CD4-positive, alpha-beta memory T cell (primary cell): ENCODE data around the gene WFDC10B. TPM values are rescaled to one million over a fixed set of nuclear protein-coding genes. Genes with fewer than 3 reads are reported as not detected.
"Not testable (repeated sequence)": the region's sequence is repeated elsewhere in the genome, so short reads cannot be mapped to it uniquely, and the experiment has no call there.

Experiments used
- CTCF ChIA-PET: fragments of 350-600 bp; sonication (Branson Sonifier 250); formaldehyde crosslinking; loops from one replicate; lab custom pipeline; 2021; ENCODE audit warnings: inconsistent platforms; ENCODE audit not compliant: partially characterized antibody; lab: Charles Lee
- POLR2A ChIA-PET: fragments of 350-600 bp; sonication (Branson Sonifier 250); formaldehyde crosslinking; loops from one replicate; lab custom pipeline; 2021; ENCODE audit not compliant: partially characterized antibody; lab: Charles Lee
- DNase-seq, 5 donors: peaks; one replicate each; pipeline versions ENCODE4 v3.0.0 to v3.0.0-alpha.2; 2020 to 2022; ENCODE audit warnings: mixed read lengths in 1 of 5
- H3K27ac ChIP-seq: one replicate; pipeline ENCODE4 v1.7.0; 2013; ENCODE audit warnings: low read depth, low read length
- H3K27me3 ChIP-seq: 2 replicates; pipeline ENCODE4 v1.7.0; 2013; ENCODE audit warnings: mild to moderate bottlenecking, low read length, moderate library complexity; ENCODE audit not compliant: insufficient read depth
- H3K36me3 ChIP-seq: 2 replicates; pipeline ENCODE4 v1.7.0; 2013; ENCODE audit warnings: mild to moderate bottlenecking, low read length, moderate library complexity; ENCODE audit not compliant: insufficient read depth
- H3K4me1 ChIP-seq: 2 replicates; pipeline ENCODE4 v1.7.0; 2013; ENCODE audit warnings: mild to moderate bottlenecking, low read length, moderate library complexity; ENCODE audit not compliant: insufficient read depth
- H3K4me3 ChIP-seq, 2 donors: one replicate each; pipeline ENCODE4 v1.7.0; 2013; ENCODE audit warnings: low read length in 2 of 2, mild to moderate bottlenecking in 1 of 2
- H3K9me3 ChIP-seq, 2 donors: one replicate each; pipeline ENCODE4 v1.7.0; 2013; ENCODE audit warnings: low read length in 2 of 2, control low read depth in 1 of 2; ENCODE audit not compliant: control insufficient read depth in 1 of 2
- H3K27ac Mint-ChIP-seq, 7 donors: one replicate each; pipeline ENCODE4 v1.8.0; 2020 to 2021; ENCODE audit warnings: mixed read lengths in 7 of 7, mild to moderate bottlenecking in 6 of 7, inconsistent platforms in 3 of 7, moderate library complexity in 3 of 7
- H3K27me3 Mint-ChIP-seq, 2 donors: one replicate each; pipeline ENCODE4 v1.8.0; 2020 to 2021; ENCODE audit warnings: mixed read lengths in 2 of 2
- H3K36me3 Mint-ChIP-seq, 2 donors: one replicate each; pipeline ENCODE4 v1.8.0; 2020 to 2021; ENCODE audit warnings: mixed read lengths in 2 of 2, inconsistent platforms in 1 of 2, mild to moderate bottlenecking in 1 of 2
- H3K4me1 Mint-ChIP-seq, 4 donors: one replicate each; pipeline ENCODE4 v1.8.0; 2020 to 2021; ENCODE audit warnings: mixed read lengths in 4 of 4, mild to moderate bottlenecking in 1 of 4
- H3K4me3 Mint-ChIP-seq, 8 donors: one replicate each; pipeline ENCODE4 v1.8.0; 2020 to 2021; ENCODE audit warnings: mixed read lengths in 8 of 8, mild to moderate bottlenecking in 7 of 8, moderate library complexity in 6 of 8, inconsistent platforms in 3 of 8
- H3K9me3 Mint-ChIP-seq, 8 donors: one replicate each; pipeline ENCODE4 v1.8.0; 2020 to 2021; ENCODE audit warnings: mixed read lengths in 8 of 8, mild to moderate bottlenecking in 5 of 8, inconsistent platforms in 3 of 8, moderate library complexity in 1 of 8
- intact Hi-C: fragments of 100-400 bp; cut with micrococcal nuclease; formaldehyde crosslinking; loops from one replicate; pipeline ENCODE4 v1.15.1; 2023
- polyA plus RNA-seq, 2 donors: library from polyadenylated mRNA; unstranded; fragments of 300-500 nt; fragmentation: Illumina TruSeq; gene quantifications; one replicate each; pipeline ENCODE4 v1.2.3, GENCODE V29; 2021
- total RNA-seq, 2 experiments: library from RNA; stranded (reverse); gene quantifications; one replicate each; pipeline ENCODE4 v1.2.3, GENCODE V29; 2021

Gene WFDC10B
- total and polyA plus RNA-seq, 4 experiments from 2014 or later: not detected

DNA sequence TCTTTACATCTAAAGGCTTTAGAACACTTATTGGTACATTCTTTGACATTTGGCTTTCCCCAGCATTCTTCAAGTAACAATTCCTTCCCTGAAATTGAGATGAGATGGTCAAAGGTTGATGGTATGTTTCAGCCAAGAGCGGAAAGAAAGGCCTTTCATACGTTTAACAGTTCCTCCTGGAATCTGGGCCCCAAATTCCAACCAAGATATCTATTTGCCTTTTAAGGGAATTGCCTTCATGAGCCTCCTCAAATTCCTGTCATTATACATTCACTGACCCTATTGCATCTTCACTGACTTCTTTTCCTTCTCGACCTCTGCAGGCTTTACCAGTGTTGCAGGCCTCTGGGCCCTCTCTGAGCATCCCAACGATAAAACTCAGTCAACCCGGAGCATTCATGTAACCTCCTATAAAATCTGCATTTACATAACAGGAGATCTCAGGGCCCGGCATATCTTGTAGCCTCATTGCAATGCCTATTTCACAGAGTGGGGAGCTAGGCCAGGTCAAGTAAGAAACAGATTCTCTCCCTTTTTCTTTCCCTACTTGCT, 55.4 kb downstream of the WFDC10B start:
- Histone ChIP-seq H3K4me1 (no peaks in the 10 kb centered on the region), H3K4me3 (no peak overlapping the region), H3K36me3 (no peaks in the 10 kb centered on the region), H3K27ac (no peak overlapping the region), H3K9me3 (no peaks in the 10 kb centered on the region), H3K27me3 (no peaks in the 10 kb centered on the region)
- Mint-ChIP-seq H3K36me3 (no peaks in the 10 kb centered on the region), H3K9me3 (peaks cover 0 to 12% (median 0%) of the 10 kb centered on the region in 8 donors), H3K27me3 (peaks cover 4 to 18% of the 10 kb centered on the region in 2 donors), H3K4me3 (no peak overlapping the region), H3K4me1 (no peaks in the 10 kb centered on the region), H3K27ac (no peak overlapping the region)
- CTCF ChIA-PET: no interaction called here
- POLR2A ChIA-PET: no interaction called here
- intact Hi-C loops: no loop called here
- no peak for DNase-seq

DNA sequence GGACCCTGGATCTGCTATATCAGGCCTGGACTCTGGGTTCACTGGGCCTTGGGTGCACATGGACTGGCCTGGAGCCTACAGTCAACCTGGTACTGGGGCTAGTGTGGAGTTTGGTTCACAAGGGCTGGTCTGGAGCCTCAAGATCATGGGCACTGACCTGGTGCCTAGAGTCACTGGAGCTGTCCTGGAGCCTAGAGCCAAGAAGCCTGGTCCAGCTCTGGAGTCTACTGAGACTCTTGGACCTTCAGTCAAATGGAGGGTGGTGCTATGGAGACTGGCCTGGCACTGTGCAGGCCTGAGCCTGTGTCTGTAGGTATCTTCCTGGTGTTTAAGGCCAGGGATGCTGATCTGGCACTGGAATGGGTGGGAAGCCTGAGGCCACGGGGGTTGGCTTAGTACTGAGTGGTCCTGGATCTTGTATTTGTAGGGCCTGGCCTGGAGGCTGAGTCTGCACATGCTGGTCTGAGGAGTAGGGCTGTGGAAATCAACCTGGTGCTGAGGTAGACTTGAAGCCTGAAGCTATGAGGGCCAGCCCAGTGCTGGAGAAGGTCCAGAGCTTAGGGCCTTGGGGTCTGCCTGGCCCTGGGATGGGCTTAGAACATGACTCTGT, 57.3 kb downstream of the WFDC10B start:
- no peaks in the 10 kb centered on the region for H3K36me3 ChIP-seq
- DNase-seq: no peak
- H3K36me3 Mint-ChIP-seq: no peaks in the 10 kb centered on the region
- ChIA-PET POLR2A (no interaction called here), CTCF (interaction anchor here (1.2 kb wide), 1 partner anchor 18 kb away, joined by 3 read pairs; the partner anchor contains the start of gene WFDC10A)
- H3K4me1 ChIP-seq: no peaks in the 10 kb centered on the region
- intact Hi-C loops: no loop called here
- H3K9me3 Mint-ChIP-seq: peaks cover 0 to 11% (median 0%) of the 10 kb centered on the region in 8 donors
- no peaks in the 10 kb centered on the region for H3K9me3 ChIP-seq
- H3K4me3 Mint-ChIP-seq: no peak overlapping the region
- no peaks in the 10 kb centered on the region for H3K27me3 ChIP-seq
- H3K4me3 ChIP-seq: no peak overlapping the region
- peaks cover 1 to 13% of the 10 kb centered on the region in 2 donors for H3K27me3 Mint-ChIP-seq
- H3K27ac Mint-ChIP-seq: no peak overlapping the region
- H3K4me1 Mint-ChIP-seq: no peaks in the 10 kb centered on the region
- H3K27ac ChIP-seq: no peak overlapping the region

DNA sequence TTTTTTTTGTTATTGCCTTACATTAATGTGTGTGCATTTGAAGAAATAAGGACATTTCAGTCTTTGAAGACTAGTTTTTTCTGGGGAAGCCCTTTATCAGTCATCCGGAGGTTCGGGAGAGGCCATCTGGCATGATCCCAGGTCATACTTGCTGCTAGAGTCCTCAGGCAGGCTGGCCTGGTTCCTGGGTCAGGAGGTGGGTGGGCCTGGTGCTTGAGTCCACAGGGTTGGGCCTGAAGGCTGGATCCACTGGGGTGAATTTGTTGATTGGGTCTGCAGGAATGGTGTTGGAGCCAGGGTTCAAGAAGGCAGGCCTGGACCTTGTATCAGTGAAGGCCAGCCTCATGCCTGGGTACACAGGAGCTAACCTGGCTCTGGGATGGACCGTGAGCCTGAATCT, 57.9 kb downstream of the WFDC10B start:
- H3K27ac ChIP-seq: no peak overlapping the region
- H3K36me3 Mint-ChIP-seq: no peaks in the 10 kb centered on the region
- H3K9me3 Mint-ChIP-seq: peaks cover 0 to 10% (median 0%) of the 10 kb centered on the region in 8 donors
- peaks cover 1 to 12% of the 10 kb centered on the region in 2 donors for H3K27me3 Mint-ChIP-seq
- no peak overlapping the region for H3K4me3 ChIP-seq
- ChIA-PET CTCF (no interaction called here), POLR2A (no interaction called here)
- intact Hi-C loops: no loop called here
- no peaks in the 10 kb centered on the region for H3K27me3 ChIP-seq
- H3K4me1 Mint-ChIP-seq: no peaks in the 10 kb centered on the region
- H3K36me3 ChIP-seq: no peaks in the 10 kb centered on the region
- no peaks in the 10 kb centered on the region for H3K4me1 ChIP-seq
- H3K4me3 Mint-ChIP-seq: no peak overlapping the region
- no peak for DNase-seq
- no peak overlapping the region for H3K27ac Mint-ChIP-seq
- no peaks in the 10 kb centered on the region for H3K9me3 ChIP-seq

DNA sequence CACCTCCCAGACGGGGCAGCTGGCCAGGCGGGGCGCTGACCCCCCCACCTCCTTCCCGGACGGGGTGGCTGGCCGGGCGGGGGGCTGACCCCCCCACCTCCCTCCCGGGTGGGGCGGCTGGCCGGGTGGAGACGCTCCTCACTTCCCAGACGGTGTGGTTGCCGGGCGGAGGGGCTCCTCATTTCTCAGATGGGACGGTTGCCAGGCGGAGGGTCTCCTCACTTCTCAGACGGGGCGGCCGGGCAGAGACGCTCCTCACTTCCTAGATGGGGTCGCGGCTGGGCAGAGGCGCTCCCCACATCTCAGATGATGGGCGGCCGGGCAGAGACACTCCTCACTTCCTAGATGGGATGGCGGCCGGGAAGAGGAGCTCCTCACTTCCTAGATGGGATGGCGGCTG, 59.0 kb downstream of the WFDC10B start:
- H3K27ac Mint-ChIP-seq, H3K27me3 ChIP-seq, DNase-seq, H3K27ac ChIP-seq, H3K4me3 Mint-ChIP-seq, H3K4me1 ChIP-seq, H3K9me3 Mint-ChIP-seq, H3K27me3 Mint-ChIP-seq, H3K36me3 ChIP-seq, intact Hi-C loops, H3K4me3 ChIP-seq, H3K4me1 Mint-ChIP-seq, H3K36me3 Mint-ChIP-seq, H3K9me3 ChIP-seq, POLR2A ChIA-PET, CTCF ChIA-PET: not testable (repeated sequence)

DNA sequence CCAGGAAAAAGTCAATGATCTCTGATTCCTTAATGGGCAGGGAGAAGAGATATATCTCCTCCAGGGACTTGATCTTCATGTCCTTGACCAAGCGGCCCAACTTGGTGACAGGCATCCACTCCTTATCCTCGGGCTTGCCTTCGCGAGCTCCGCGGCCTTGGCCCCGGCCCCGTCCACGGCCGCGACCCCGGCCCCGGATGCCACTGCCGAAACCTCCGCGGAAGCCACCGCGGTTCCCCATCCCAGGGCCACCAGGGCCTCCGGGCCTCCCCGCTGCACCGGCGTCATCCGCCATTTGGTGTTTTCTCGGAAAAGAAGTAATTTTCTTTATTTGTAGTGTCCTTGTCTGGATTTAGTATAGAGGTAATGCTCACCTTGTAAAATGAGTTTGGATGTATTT, 63.7 kb downstream of the WFDC10B start:
- H3K4me1 Mint-ChIP-seq, H3K27me3 ChIP-seq, H3K4me1 ChIP-seq, DNase-seq, H3K36me3 ChIP-seq, POLR2A ChIA-PET, CTCF ChIA-PET, H3K36me3 Mint-ChIP-seq, H3K9me3 Mint-ChIP-seq, H3K27ac Mint-ChIP-seq, H3K4me3 Mint-ChIP-seq, intact Hi-C loops, H3K27ac ChIP-seq, H3K4me3 ChIP-seq, H3K9me3 ChIP-seq: not testable (repeated sequence)
- H3K27me3 Mint-ChIP-seq: peaks cover 4 to 11% of the 10 kb centered on the region in 2 donors

DNA sequence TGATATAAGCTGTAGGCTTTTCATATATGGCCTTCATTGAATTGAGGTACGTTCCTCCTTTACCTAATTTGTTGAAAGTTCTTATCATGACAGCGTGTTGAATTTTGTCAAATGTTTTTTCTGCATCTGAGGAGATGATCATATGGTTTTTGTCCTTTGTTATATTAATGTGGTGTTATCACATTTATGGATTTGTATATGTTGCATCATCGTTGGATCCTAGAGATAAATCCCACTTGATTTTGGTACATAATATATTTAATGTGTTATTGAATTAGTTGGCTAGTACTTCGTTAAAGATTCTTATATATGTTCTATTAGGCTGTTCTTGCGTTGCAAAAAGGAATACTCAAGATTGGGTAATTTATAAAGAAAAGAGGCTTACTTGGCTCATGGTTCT, 65.1 kb downstream of the WFDC10B start:
- H3K4me3 ChIP-seq: no peak overlapping the region
- no peaks in the 10 kb centered on the region for H3K9me3 ChIP-seq
- no peak for DNase-seq
- intact Hi-C loops: no loop called here
- Mint-ChIP-seq H3K4me3 (no peak overlapping the region), H3K9me3 (peaks cover 0 to 3% (median 0%) of the 10 kb centered on the region in 8 donors), H3K27ac (no peak overlapping the region), H3K36me3 (no peaks in the 10 kb centered on the region), H3K27me3 (peaks cover 4 to 11% of the 10 kb centered on the region in 2 donors), H3K4me1 (no peaks in the 10 kb centered on the region)
- H3K36me3 ChIP-seq: no peaks in the 10 kb centered on the region
- ChIA-PET POLR2A (no interaction called here), CTCF (no interaction called here)
- H3K27ac ChIP-seq: no peak overlapping the region
- no peaks in the 10 kb centered on the region for H3K4me1 ChIP-seq
- no peaks in the 10 kb centered on the region for H3K27me3 ChIP-seq

DNA sequence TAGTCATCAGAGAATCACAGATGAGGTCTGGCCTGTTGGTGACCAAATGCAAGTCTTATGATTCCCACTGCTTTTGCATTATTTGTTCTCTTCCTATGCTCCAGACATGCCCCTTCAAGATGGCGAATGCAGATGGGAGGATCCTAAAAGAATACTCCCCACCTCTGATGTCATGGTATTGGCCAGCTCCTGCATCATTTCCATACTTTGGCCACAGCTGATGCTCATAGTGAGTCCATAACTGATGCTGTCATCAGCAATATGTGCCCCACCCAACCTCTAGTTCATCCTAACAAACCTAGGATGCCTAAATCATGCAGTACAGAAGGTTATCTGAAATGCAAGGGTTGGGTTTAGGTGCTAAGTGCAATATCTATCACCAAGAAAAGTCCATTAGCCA, 68.3 kb downstream of the WFDC10B start:
- Histone ChIP-seq H3K27me3 (no peaks in the 10 kb centered on the region), H3K27ac (no peak overlapping the region), H3K36me3 (no peaks in the 10 kb centered on the region), H3K4me1 (no peaks in the 10 kb centered on the region), H3K9me3 (no peaks in the 10 kb centered on the region), H3K4me3 (no peak overlapping the region)
- H3K27me3 Mint-ChIP-seq: peaks cover 6 to 16% of the 10 kb centered on the region in 2 donors
- intact Hi-C loops: no loop called here
- H3K4me3 Mint-ChIP-seq: no peak overlapping the region
- no peaks in the 10 kb centered on the region for H3K4me1 Mint-ChIP-seq
- H3K36me3 Mint-ChIP-seq: no peaks in the 10 kb centered on the region
- POLR2A ChIA-PET: no interaction called here
- CTCF ChIA-PET: no interaction called here
- H3K27ac Mint-ChIP-seq: no peak overlapping the region
- peaks cover 0 to 3% (median 0%) of the 10 kb centered on the region in 8 donors for H3K9me3 Mint-ChIP-seq
- DNase-seq: no peak
